ENCODE measurements around the gene SRRM2.

DNA sequence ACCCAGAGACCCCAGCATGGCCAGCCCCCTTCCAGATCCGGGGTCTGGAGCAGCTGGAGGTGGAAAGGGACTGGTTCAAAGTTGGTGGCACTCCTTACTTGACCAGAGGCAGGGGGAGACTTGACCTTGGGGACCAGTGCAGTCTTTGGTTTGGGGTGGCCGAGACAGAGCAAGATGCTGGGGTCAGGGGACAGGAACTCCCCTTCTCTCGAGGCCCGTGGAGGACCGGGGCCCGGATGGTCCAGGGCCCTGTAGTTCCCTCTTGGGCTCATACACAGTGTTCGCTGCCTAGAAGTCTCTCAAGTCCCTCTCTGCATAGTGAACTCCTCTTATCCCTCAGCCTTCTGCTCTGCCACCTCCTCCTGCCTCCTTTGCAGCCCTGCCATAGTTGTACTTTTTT, 35.5 kb downstream of the SRRM2 start:
- no peak for TF ChIP-seq SUZ12 (IDR thresholded peaks at IDR 0.05)
- TF ChIP-seq BHLHE40 (IDR thresholded peaks at IDR 0.05; ENCODE audit: borderline replicate concordance) = no peak
- TF ChIP-seq HDGF (IDR thresholded peaks at IDR 0.05; ENCODE audit: borderline replicate concordance) = no peak
- TF ChIP-seq FOXA1 (IDR thresholded peaks at IDR 0.05) = no peak
- TF ChIP-seq FOXM1 (IDR thresholded peaks at IDR 0.05; ENCODE audit: borderline replicate concordance) = no peak
- no peak for TF ChIP-seq CTBP1 (IDR thresholded peaks at IDR 0.05; ENCODE audit: borderline replicate concordance)
- no peak for TF ChIP-seq LEF1 (IDR thresholded peaks at IDR 0.05; ENCODE audit: borderline replicate concordance)
